ENCODE results near the gene PARD3.

Gene PARD3

GRCh38 chr10:34580214-34580613 lies 234.9 kb downstream of the PARD3 start:
- no peak for DNase-seq (ENCODE audit: low spot score)

GRCh38 chr10:34578468-34578867 lies 236.6 kb downstream of the PARD3 start:
- no peak for DNase-seq (ENCODE audit: low spot score)

- no peak for DNase-seq (ENCODE audit: low spot score)
Measured at GRCh38 chr10:34576797-34577196, 238.3 kb downstream of the PARD3 start.

GRCh38 chr10:34575882-34576281 lies 239.2 kb downstream of the PARD3 start:
- DNase-seq (ENCODE audit: low spot score) = no peak

GRCh38 chr10:34574353-34574934 lies 240.7 kb downstream of the PARD3 start:
- no peak for DNase-seq (ENCODE audit: low spot score)

GRCh38 chr10:34570887-34571286 lies 244.2 kb downstream of the PARD3 start:
- no peak for DNase-seq (ENCODE audit: low spot score)

GRCh38 chr10:34567659-34568253 lies 247.3 kb downstream of the PARD3 start:
- no peak for DNase-seq (ENCODE audit: low spot score)

- DNase-seq (ENCODE audit: low spot score) = no peak
Measured at GRCh38 chr10:34565934-34566333, 249.2 kb downstream of the PARD3 start.

GRCh38 chr10:34558093-34558583 lies 257.0 kb downstream of the PARD3 start:
- no peak for DNase-seq (ENCODE audit: low spot score)

GRCh38 chr10:34557173-34557572 lies 257.9 kb downstream of the PARD3 start:
- no peak for DNase-seq (ENCODE audit: low spot score)

GRCh38 chr10:34555653-34556052 lies 259.4 kb downstream of the PARD3 start:
- no peak for DNase-seq (ENCODE audit: low spot score)

- DNase-seq (ENCODE audit: low spot score) = no peak
Measured at GRCh38 chr10:34553747-34554146, 261.3 kb downstream of the PARD3 start.

GRCh38 chr10:34551295-34551694 lies 263.8 kb downstream of the PARD3 start:
- DNase-seq (ENCODE audit: low spot score) = no peak

GRCh38 chr10:34549953-34550352 lies 265.1 kb downstream of the PARD3 start:
- no peak for DNase-seq (ENCODE audit: low spot score)

- no peak for DNase-seq (ENCODE audit: low spot score)
Measured at GRCh38 chr10:34549001-34549400, 266.1 kb downstream of the PARD3 start.

GRCh38 chr10:34548466-34548865 lies 266.6 kb downstream of the PARD3 start:
- DNase-seq (ENCODE audit: low spot score) = no peak

GRCh38 chr10:34547695-34548094 lies 267.4 kb downstream of the PARD3 start:
- DNase-seq (ENCODE audit: low spot score) = no peak

- no peak for DNase-seq (ENCODE audit: low spot score)
Measured at GRCh38 chr10:34547291-34547690, 267.8 kb downstream of the PARD3 start.

- no peak for DNase-seq (ENCODE audit: low spot score)
Measured at GRCh38 chr10:34544400-34544799, 270.7 kb downstream of the PARD3 start.

GRCh38 chr10:34543716-34544115 lies 271.4 kb downstream of the PARD3 start:
- DNase-seq (ENCODE audit: low spot score) = no peak

GRCh38 chr10:34540492-34540891 lies 274.6 kb downstream of the PARD3 start:
- no peak for DNase-seq (ENCODE audit: low spot score)

GRCh38 chr10:34539533-34540315 lies 275.4 kb downstream of the PARD3 start:
- no peak for DNase-seq (ENCODE audit: low spot score)

- DNase-seq (ENCODE audit: low spot score) = no peak
Measured at GRCh38 chr10:34538281-34538829, 276.7 kb downstream of the PARD3 start.
